GM12891 (cell line): ENCODE data around the gene CCDC18.

Experiments
- PAX5 ChIP-seq: IDR thresholded peaks from 2 replicates; pipeline ENCODE4 v1.6.1; 2011; ENCODE audit warnings: low read length, moderate library complexity, mild to moderate bottlenecking; ENCODE audit not compliant: insufficient read depth, severe bottlenecking
- POLR2A ChIP-seq: IDR thresholded peaks from 2 replicates; pipeline ENCODE4 v1.6.1; 2011; ENCODE audit warnings: low read depth, low read length, control low read depth
- POLR2AphosphoS5 ChIP-seq: IDR thresholded peaks from 2 replicates; pipeline ENCODE4 v1.6.1; 2011; ENCODE audit warnings: low read depth, low read length, control low read depth
- SPI1 ChIP-seq: IDR thresholded peaks from 2 replicates; pipeline ENCODE4 v1.6.1; 2011; ENCODE audit warnings: low read depth, low read length, control low read depth
- TAF1 ChIP-seq: IDR thresholded peaks from 2 replicates; pipeline ENCODE4 v1.6.1; 2011; ENCODE audit warnings: low read depth, low read length, control low read depth

- no peak for TF ChIP-seq POLR2A
- no peak for TF ChIP-seq POLR2AphosphoS5
- TF ChIP-seq TAF1 = no peak
- TF ChIP-seq PAX5 = no peak
- TF ChIP-seq SPI1 = no peak
Measured at GRCh38 chr1:93196591-93196990, 16.1 kb downstream of the CCDC18 start.
